Raji (cell line): Measurements from ENCODE around the gene PCBD1.

Experiments used
- POLR2A ChIP-seq: IDR thresholded peaks from 2 replicates; pipeline ENCODE4 v1.6.1; 2011; ENCODE audit warnings: low read depth, low read length, control low read depth; ENCODE audit not compliant: insufficient read depth

PCBD1 gene

GRCh38 chr10:70864935-70865334 lies 23.4 kb downstream of the PCBD1 start:
- TF ChIP-seq POLR2A = no peak

- no peak for TF ChIP-seq POLR2A
These were observed 24.8 kb downstream of the PCBD1 start for GRCh38 chr10:70863470-70864160.

GRCh38 chr10:70858759-70859158 lies 29.6 kb downstream of the PCBD1 start:
- TF ChIP-seq POLR2A = no peak

- no peak for TF ChIP-seq POLR2A
These were observed 31.9 kb downstream of the PCBD1 start for GRCh38 chr10:70856454-70856853.

GRCh38 chr10:70853457-70853856 lies 34.9 kb downstream of the PCBD1 start:
- TF ChIP-seq POLR2A = no peak

GRCh38 chr10:70853038-70853437 lies 35.3 kb downstream of the PCBD1 start:
- TF ChIP-seq POLR2A = no peak

GRCh38 chr10:70851597-70852475 lies 36.5 kb downstream of the PCBD1 start:
- TF ChIP-seq POLR2A = no peak

GRCh38 chr10:70850097-70850496 lies 38.3 kb downstream of the PCBD1 start:
- no peak for TF ChIP-seq POLR2A

GRCh38 chr10:70849582-70850016 lies 38.8 kb downstream of the PCBD1 start:
- TF ChIP-seq POLR2A = no peak

- no peak for TF ChIP-seq POLR2A
These were observed 40.6 kb downstream of the PCBD1 start for GRCh38 chr10:70847659-70848360.

GRCh38 chr10:70846795-70847194 lies 41.6 kb downstream of the PCBD1 start:
- TF ChIP-seq POLR2A = no peak

GRCh38 chr10:70845816-70846215 lies 42.5 kb downstream of the PCBD1 start:
- TF ChIP-seq POLR2A = no peak

GRCh38 chr10:70845256-70845655 lies 43.1 kb downstream of the PCBD1 start:
- no peak for TF ChIP-seq POLR2A

- no peak for TF ChIP-seq POLR2A
These were observed 44.4 kb downstream of the PCBD1 start for GRCh38 chr10:70843776-70844489.

- no peak for TF ChIP-seq POLR2A
These were observed 45.0 kb downstream of the PCBD1 start for GRCh38 chr10:70843333-70843732.
